Kidney (tissue), 14 donors: ENCODE results near the gene ATAD3A. TPM values are rescaled to one million over a fixed set of nuclear protein-coding genes. Genes with fewer than 3 reads are reported as not detected.

ENCODE experiments used
- DNase-seq, 5 donors: peaks; one replicate each; pipeline ENCODE4 v3.0.0-alpha.2; 2013 to 2020
- FAIRE-seq: peaks from 2 replicates; lab custom pipeline; 2012; peaks lifted over from hg19 to GRCh38; lab: Jason Lieb, UNC
- H3K27ac ChIP-seq, 2 donors: one replicate each; pipeline ENCODE4 v1.7.0; 2013; ENCODE audit warnings: low read depth in 2 of 2, low read length in 2 of 2, inconsistent platforms in 1 of 2
- H3K27me3 ChIP-seq: one replicate; pipeline ENCODE4 v1.7.1; 2013; ENCODE audit warnings: low read length, inconsistent platforms; ENCODE audit not compliant: control insufficient read depth, insufficient read depth
- H3K36me3 ChIP-seq, 3 donors: one replicate each; pipeline versions ENCODE4 v1.7.0 to v1.7.1; 2013; ENCODE audit warnings: low read length in 3 of 3, control low read depth in 1 of 3, inconsistent platforms in 1 of 3; ENCODE audit not compliant: insufficient read depth in 3 of 3, control insufficient read depth in 2 of 3
- H3K4me1 ChIP-seq, 3 donors: one replicate each; pipeline versions ENCODE4 v1.7.0 to v1.7.1; 2013; ENCODE audit warnings: low read length in 3 of 3, inconsistent platforms in 1 of 3, low read depth in 1 of 3; ENCODE audit not compliant: control insufficient read depth in 2 of 3, insufficient read depth in 2 of 3
- H3K4me3 ChIP-seq, 3 donors: one replicate each; pipeline versions ENCODE4 v1.7.0 to v1.8.1; 2013; ENCODE audit warnings: low read length in 3 of 3, control low read depth in 1 of 3, inconsistent platforms in 1 of 3
- H3K9ac ChIP-seq, 3 donors: one replicate each; pipeline versions ENCODE4 v1.7.0 to v1.7.1; 2013; ENCODE audit warnings: low read length in 3 of 3, control low read depth in 1 of 3, inconsistent platforms in 1 of 3
- H3K9me3 ChIP-seq, 3 donors: one replicate each; pipeline versions ENCODE4 v1.7.0 to v1.7.1; 2013; ENCODE audit warnings: low read length in 3 of 3, control low read depth in 1 of 3, inconsistent platforms in 1 of 3; ENCODE audit not compliant: control insufficient read depth in 2 of 3, insufficient read depth in 1 of 3
- CTCF ChIP-seq: IDR thresholded peaks from 3 replicates; pipeline ENCODE4 v1.5.1; 2012; ENCODE audit warnings: mild to moderate bottlenecking, moderate library complexity, borderline replicate concordance; ENCODE audit not compliant: insufficient read depth; ENCODE audit errors: extremely low read depth
- intact Hi-C: fragments of 100-400 bp; cut with DNase I; formaldehyde crosslinking; loops from one replicate; pipeline ENCODE4 v1.11.1; 2022
- polyA plus RNA-seq: library from polyadenylated mRNA; stranded (reverse); fragments of 350-450 nt; fragmentation: Illumina TruSeq; extraction: RNeasy Lipid Tissue Mini Kit (QIAGEN cat#74804); gene quantifications from one replicate; pipeline ENCODE4 v1.2.3, GENCODE V29; 2014; ENCODE audit warnings: low read depth, low replicate concordance; ENCODE audit not compliant: insufficient read depth
- total RNA-seq: library from RNA; stranded (reverse); fragmentation: NEBNext Ultra II Directional; extraction: Animal tissue kit (Norgen Biotek cat#: 25700); gene quantifications from one replicate; pipeline ENCODE4 v1.2.1, GENCODE V29; 2021
- donor health status: control.
- donor health status: control.
- donor health status: control.
- donor health status: control.
- donor health status: control.
- donor health status: DM: yes; HTN: yes; CAD: no.
- donor health status: Normal renal cell carcinoma (clear cell type).

Gene ATAD3A
- total and polyA plus RNA-seq, 2 donors from 2014 or later, result 17.5 to 19.1 TPM

GRCh38 chr1:1540818-1541628 lies 29.1 kb downstream of the ATAD3A start:
- no peak for TF ChIP-seq CTCF
- Histone ChIP-seq H3K4me3 (peak overlapping the region in 1 of 3 donors; percentile 31), H3K9ac (peak overlapping the region in 1 of 3 donors; percentile 34), H3K36me3 (peaks cover 0 to 3% (median 0%) of the 10 kb centered on the region in 3 donors), H3K27me3 (no peaks in the 10 kb centered on the region), H3K9me3 (no peaks in the 10 kb centered on the region), H3K27ac (no peak overlapping the region), H3K4me1 (peaks cover 0 to 8% (median 0%) of the 10 kb centered on the region in 3 donors)
- FAIRE-seq (no peak), DNase-seq (no peak)
- intact Hi-C loops, result no loop called here

GRCh38 chr1:1541956-1542765 lies 30.2 kb downstream of the ATAD3A start:
- Histone ChIP-seq H3K27me3 (no peaks in the 10 kb centered on the region), H3K9ac (no peak overlapping the region), H3K27ac (no peak overlapping the region), H3K36me3 (peaks cover 0 to 3% (median 0%) of the 10 kb centered on the region in 3 donors), H3K9me3 (no peaks in the 10 kb centered on the region), H3K4me1 (peaks cover 0 to 8% (median 0%) of the 10 kb centered on the region in 3 donors), H3K4me3 (no peak overlapping the region)
- intact Hi-C loops, result no loop called here
- DNase-seq, result peak in 1 of 5 donors; percentile 53
- no peak for FAIRE-seq
- TF ChIP-seq CTCF, result no peak

- no peak for DNase-seq
- no peak overlapping the region for H3K27ac ChIP-seq
- H3K4me3 ChIP-seq, result no peak overlapping the region
- peaks cover 0 to 3% (median 0%) of the 10 kb centered on the region in 3 donors for H3K36me3 ChIP-seq
- no peaks in the 10 kb centered on the region for H3K9me3 ChIP-seq
- peaks cover 0 to 8% (median 0%) of the 10 kb centered on the region in 3 donors for H3K4me1 ChIP-seq
- intact Hi-C loops, result no loop called here
- FAIRE-seq, result no peak
- TF ChIP-seq CTCF, result no peak
- no peak overlapping the region for H3K9ac ChIP-seq
- H3K27me3 ChIP-seq, result no peaks in the 10 kb centered on the region
These were observed 31.1 kb downstream of the ATAD3A start for GRCh38 chr1:1542766-1543705.
